ENCODE measurements around the gene SETD5. TPM values are rescaled to one million over a fixed set of nuclear protein-coding genes. Genes with fewer than 3 reads are reported as not detected.
A peak's percentile ranks its signal among the peaks of the same experiment; 100 is the strongest.

The SETD5 gene
- total RNA-seq, 1 donor from 2014 or later, result 192 TPM

DNA sequence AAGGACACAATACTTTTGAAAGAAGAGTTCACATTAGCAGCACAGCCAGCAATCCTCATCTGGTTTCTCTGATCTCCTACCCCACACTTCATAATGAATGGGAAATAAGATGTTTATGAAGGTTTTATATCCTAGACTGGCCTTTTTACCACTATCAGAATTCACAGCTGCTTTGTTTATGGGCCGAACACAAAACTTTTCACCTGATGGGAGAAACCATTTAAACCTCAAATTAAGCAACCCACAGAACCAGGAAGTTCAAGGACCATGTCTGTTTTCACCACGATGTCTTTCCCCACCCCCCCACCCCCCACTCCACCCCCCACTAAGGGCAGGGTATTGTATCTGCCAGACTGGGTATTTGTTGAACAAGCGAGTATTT, 11.3 kb upstream of the SETD5 start:
- Mint-ChIP-seq H3K4me1 (ENCODE audit: unreplicated experiment) (no peaks in the 10 kb centered on the region), H3K4me3 (no peak overlapping the region), H3K27ac (peak overlapping the region; percentile 77), H3K36me3 (peaks cover 45% of the 10 kb centered on the region), H3K9me3 (no peaks in the 10 kb centered on the region), H3K27me3 (no peaks in the 10 kb centered on the region)
- no peak for TF ChIP-seq CTCF (conservative IDR thresholded peaks at IDR 0.05)
- DNase-seq (ENCODE audit: extremely low spot score, unreplicated experiment), result no peak

GRCh38 chr3:9386501-9387321, 10.7 kb upstream of the SETD5 start:
- Mint-ChIP-seq H3K27me3 (no peaks in the 10 kb centered on the region), H3K9me3 (no peaks in the 10 kb centered on the region), H3K4me1 (ENCODE audit: unreplicated experiment) (peaks cover 1% of the 10 kb centered on the region), H3K4me3 (no peak overlapping the region), H3K36me3 (peaks cover 46% of the 10 kb centered on the region), H3K27ac (peak overlapping the region; percentile 77)
- no peak for DNase-seq (ENCODE audit: extremely low spot score, unreplicated experiment)
- no peak for TF ChIP-seq CTCF (conservative IDR thresholded peaks at IDR 0.05)

GRCh38 chr3:9387322-9387655, 10.1 kb upstream of the SETD5 start:
- peaks cover 48% of the 10 kb centered on the region for H3K36me3 Mint-ChIP-seq
- peaks cover 4% of the 10 kb centered on the region for H3K4me1 Mint-ChIP-seq (ENCODE audit: unreplicated experiment)
- DNase-seq (ENCODE audit: extremely low spot score, unreplicated experiment), result no peak
- no peaks in the 10 kb centered on the region for H3K27me3 Mint-ChIP-seq
- peak overlapping the region; percentile 58 for H3K27ac Mint-ChIP-seq
- H3K4me3 Mint-ChIP-seq, result no peak overlapping the region
- no peak for TF ChIP-seq CTCF (conservative IDR thresholded peaks at IDR 0.05)
- no peaks in the 10 kb centered on the region for H3K9me3 Mint-ChIP-seq

DNA sequence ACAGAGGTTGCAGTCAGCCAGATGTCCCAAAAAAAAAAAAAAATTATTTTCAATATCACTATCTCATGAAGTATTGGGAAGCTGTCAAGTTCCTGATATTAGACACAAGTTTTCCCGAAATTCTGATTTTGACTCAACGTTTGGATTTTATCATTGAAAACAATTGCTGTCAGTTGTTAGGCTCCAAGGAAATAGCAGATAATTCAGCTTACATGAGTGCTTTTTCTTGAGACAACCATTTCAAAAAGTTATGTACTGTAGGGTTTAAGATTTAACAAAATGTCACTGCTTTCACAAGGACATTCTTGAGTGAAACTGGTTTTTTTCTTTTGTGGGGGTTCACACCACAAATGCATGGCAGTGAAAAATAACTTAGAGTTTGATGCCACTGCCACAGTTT, 9.3 kb upstream of the SETD5 start:
- TF ChIP-seq CTCF (conservative IDR thresholded peaks at IDR 0.05), result no peak
- no peak for DNase-seq (ENCODE audit: extremely low spot score, unreplicated experiment)
- H3K36me3 Mint-ChIP-seq, result peaks cover 42% of the 10 kb centered on the region
- no peak overlapping the region for H3K27ac Mint-ChIP-seq
- H3K9me3 Mint-ChIP-seq, result no peaks in the 10 kb centered on the region
- H3K27me3 Mint-ChIP-seq, result no peaks in the 10 kb centered on the region
- H3K4me1 Mint-ChIP-seq (ENCODE audit: unreplicated experiment), result peaks cover 4% of the 10 kb centered on the region
- H3K4me3 Mint-ChIP-seq, result no peak overlapping the region

- peaks cover 42% of the 10 kb centered on the region for H3K36me3 Mint-ChIP-seq
- no peaks in the 10 kb centered on the region for H3K27me3 Mint-ChIP-seq
- TF ChIP-seq CTCF (conservative IDR thresholded peaks at IDR 0.05), result no peak
- no peak for DNase-seq (ENCODE audit: extremely low spot score, unreplicated experiment)
- H3K27ac Mint-ChIP-seq, result no peak overlapping the region
- no peak overlapping the region for H3K4me3 Mint-ChIP-seq
- H3K9me3 Mint-ChIP-seq, result no peaks in the 10 kb centered on the region
- H3K4me1 Mint-ChIP-seq (ENCODE audit: unreplicated experiment), result peaks cover 4% of the 10 kb centered on the region
These were observed 8.7 kb upstream of the SETD5 start for GRCh38 chr3:9388562-9389272.
